Spleen (tissue), 11 donors: ENCODE data around the gene COPS9. TPM values are rescaled to one million over a fixed set of nuclear protein-coding genes. Genes with fewer than 3 reads are reported as not detected.

Experiments used
- DNase-seq: peaks from one replicate; pipeline ENCODE4 v3.0.0-alpha.2; 2020
- H3K27ac ChIP-seq, 8 donors: fragments of 200-600 bp; sonication (generic) in 7 of 8; 1 replicate in 4 of 8; 2 replicates in 4 of 8; pipeline versions ENCODE4 v1.5.0 to v1.8.0; 2016 to 2021; ENCODE audit warnings: inconsistent platforms in 4 of 8, mild to moderate bottlenecking in 4 of 8, moderate library complexity in 1 of 8
- H3K27me3 ChIP-seq, 7 donors: fragments of 200-600 bp; sonication (generic) in 6 of 7; replicated peaks in 1 of 7; 1 replicate in 4 of 7; 2 replicates in 3 of 7; pipeline versions ENCODE4 v1.5.0 to v1.8.0; 2016 to 2021; ENCODE audit warnings: inconsistent platforms in 3 of 7, mild to moderate bottlenecking in 1 of 7
- H3K36me3 ChIP-seq, 6 donors: fragments of 200-600 bp; sonication (generic) in 5 of 6; 1 replicate in 4 of 6; 2 replicates in 2 of 6; pipeline versions ENCODE4 v1.5.0 to v1.8.0; 2016 to 2021; ENCODE audit warnings: inconsistent platforms in 2 of 6
- H3K4me1 ChIP-seq, 6 donors: fragments of 200-600 bp; sonication (generic) in 5 of 6; 1 replicate in 3 of 6; 2 replicates in 3 of 6; pipeline versions ENCODE4 v1.5.0 to v1.8.0; 2016 to 2021; ENCODE audit warnings: inconsistent platforms in 3 of 6
- H3K4me3 ChIP-seq, 8 donors: fragments of 200-600 bp; sonication (generic) in 7 of 8; 1 replicate in 4 of 8; 2 replicates in 4 of 8; pipeline versions ENCODE4 v1.5.0 to v1.8.0; 2016 to 2021; ENCODE audit warnings: inconsistent platforms in 4 of 8, mild to moderate bottlenecking in 4 of 8, moderate library complexity in 2 of 8
- H3K9me3 ChIP-seq, 8 donors: fragments of 200-600 bp; sonication (generic) in 7 of 8; 1 replicate in 4 of 8; 2 replicates in 4 of 8; pipeline versions ENCODE4 v1.5.0 to v1.8.0; 2016 to 2021; ENCODE audit warnings: inconsistent platforms in 4 of 8
- CTCF ChIP-seq, 11 experiments: fragments of 200-600 bp in 7 of 11; fragments of 450-650 bp in 4 of 11; sonication (generic) in 4 of 11; IDR thresholded peaks in 8 of 11; conservative IDR thresholded peaks in 3 of 11; 1 replicate in 7 of 11; 2 replicates in 4 of 11; pipeline versions ENCODE4 v1.4.0 to v1.8.0; 2016 to 2021; ENCODE audit warnings: antibody characterized with exemption in 11 of 11, inconsistent platforms in 4 of 11, mild to moderate bottlenecking in 1 of 11
- POLR2A ChIP-seq, 3 donors: fragments of 450-650 bp; IDR thresholded peaks; one replicate each; pipeline ENCODE4 v1.5.1; 2017; ENCODE audit warnings: antibody characterized with exemption in 3 of 3, mild to moderate bottlenecking in 1 of 3
- POLR2AphosphoS5 ChIP-seq, 3 donors: sonication (generic); formaldehyde crosslinking; IDR thresholded peaks; one replicate each; pipeline ENCODE4 v1.5.1; 2017; ENCODE audit warnings: antibody characterized with exemption in 3 of 3
- WGBS, 5 donors: extraction: QIAGEN DNeasy Blood & Tissue Kit in 3 of 5; methylation state at CpG; one replicate each; pipeline versions ENCODE4 v1.1.5 to v1.1.7; 2013 to 2018; 5-methylcytosine and 5-hydroxymethylcytosine counted together
- intact Hi-C: fragments of 100-400 bp; cut with DNase I; formaldehyde crosslinking; loops from one replicate; pipeline ENCODE4 v1.15.0; 2023; ENCODE audit warnings: low total_unique reads
- polyA plus RNA-seq, 3 donors: library from polyadenylated mRNA; stranded (reverse); fragments of 200-250 nt; gene quantifications; one replicate each; pipeline ENCODE4 v1.2.1, GENCODE V29; 2013
- total RNA-seq, 7 donors: library from RNA; depleted of rRNA in 3 of 7; stranded (reverse); fragments of >200 nt in 3 of 7; fragmentation: NEBNext Ultra II Directional in 4 of 7; extraction: Animal tissue kit (Norgen Biotek cat#: 25700) in 4 of 7; gene quantifications; one replicate each; pipeline versions ENCODE4 v1.1.0 to v1.2.1, GENCODE V29; 2016 to 2021
- donor health status: healthy with polysubstance abuse.
- donor health status: DM: no; HTN: no; CAD: no; lungs with moderate emphysema.
- donor health status: DM: no; HTN: no; CAD: no.
- donor health status: Bipolar disorder and iron deficiency.
- donor health status: healthy.
- donor health status: DM: no; HTN: no; CAD: no.
- donor health status: DM: yes; HTN: yes; CAD: no.

The COPS9 gene
- total and polyA plus RNA-seq, 10 donors, result 74.7 to 441 (median 95.0) TPM

GRCh38 chr2:240142859-240143258 is 6.8 kb upstream of the COPS9 start:
- WGBS, 5 donors, result 83 to 87% (median 84%) methylated on average over 5 of the region's 5 CpGs
- no peaks in the 10 kb centered on the region for H3K9me3 ChIP-seq
- H3K36me3 ChIP-seq, result no peaks in the 10 kb centered on the region
- DNase-seq, result peak; percentile 49
- H3K4me3 ChIP-seq, result no peak overlapping the region
- intact Hi-C loops, result loop anchor here (5.0 kb wide), 1 partner anchor 81 kb away; no protein-coding TSS in a partner anchor
- no peak for TF ChIP-seq POLR2A (IDR thresholded peaks at IDR 0.05)
- TF ChIP-seq POLR2AphosphoS5 (IDR thresholded peaks at IDR 0.05), result no peak
- no peak overlapping the region for H3K27ac ChIP-seq
- H3K4me1 ChIP-seq, result peaks cover 0 to 8% (median 6%) of the 10 kb centered on the region in 6 donors
- peaks cover 0 to 45% (median 0%) of the 10 kb centered on the region in 7 donors for H3K27me3 ChIP-seq

GRCh38 chr2:240142256-240142775 is 6.2 kb upstream of the COPS9 start:
- Histone ChIP-seq H3K36me3 (no peaks in the 10 kb centered on the region), H3K27me3 (peaks cover 0 to 45% (median 0%) of the 10 kb centered on the region in 7 donors), H3K27ac (no peak overlapping the region), H3K9me3 (no peaks in the 10 kb centered on the region), H3K4me1 (peaks cover 0 to 10% (median 7%) of the 10 kb centered on the region in 6 donors), H3K4me3 (no peak overlapping the region)
- intact Hi-C loops, result loop anchor here (5.0 kb wide), 1 partner anchor 80 kb away; no protein-coding TSS in a partner anchor
- TF ChIP-seq POLR2AphosphoS5 (IDR thresholded peaks at IDR 0.05), result no peak
- TF ChIP-seq POLR2A (IDR thresholded peaks at IDR 0.05), result no peak
- TF ChIP-seq CTCF (IDR thresholded peaks at IDR 0.05 in 8 of 11, conservative IDR thresholded peaks at IDR 0.05 in 3 of 11), result no peak
- WGBS, 5 donors, result 83 to 89% (median 85%) methylated on average over 16 of the region's 16 CpGs
- DNase-seq, result peak; percentile 50

- peaks cover 4 to 16% (median 13%) of the 10 kb centered on the region in 6 donors for H3K4me1 ChIP-seq
- DNase-seq, result peak; percentile 64
- intact Hi-C loops, result loop anchor here (5.0 kb wide), 1 partner anchor 79 kb away; no protein-coding TSS in a partner anchor
- no peak overlapping the region for H3K27ac ChIP-seq
- WGBS, 5 donors, result 73 to 87% (median 82%) methylated on average over 14 of the region's 14 CpGs
- H3K9me3 ChIP-seq, result no peaks in the 10 kb centered on the region
- no peak for TF ChIP-seq POLR2A (IDR thresholded peaks at IDR 0.05)
- no peak for TF ChIP-seq CTCF (IDR thresholded peaks at IDR 0.05 in 8 of 11, conservative IDR thresholded peaks at IDR 0.05 in 3 of 11)
- no peak for TF ChIP-seq POLR2AphosphoS5 (IDR thresholded peaks at IDR 0.05)
- no peaks in the 10 kb centered on the region for H3K36me3 ChIP-seq
- peaks cover 0 to 45% (median 0%) of the 10 kb centered on the region in 7 donors for H3K27me3 ChIP-seq
- H3K4me3 ChIP-seq, result no peak overlapping the region
Observed at GRCh38 chr2:240141736-240142135, 5.6 kb upstream of the COPS9 start.

- WGBS, 5 donors, result 65 to 81% (median 77%) methylated on average over 11 of the region's 11 CpGs
- H3K27ac ChIP-seq, result no peak overlapping the region
- intact Hi-C loops, result loop anchor here (5.0 kb wide), 1 partner anchor 79 kb away; no protein-coding TSS in a partner anchor
- H3K36me3 ChIP-seq, result no peaks in the 10 kb centered on the region
- DNase-seq, result peak; percentile 61
- no peaks in the 10 kb centered on the region for H3K9me3 ChIP-seq
- TF ChIP-seq POLR2A (IDR thresholded peaks at IDR 0.05) (no peak), CTCF (IDR thresholded peaks at IDR 0.05 in 8 of 11, conservative IDR thresholded peaks at IDR 0.05 in 3 of 11) (no peak), POLR2AphosphoS5 (IDR thresholded peaks at IDR 0.05) (no peak)
- peaks cover 4 to 19% (median 15%) of the 10 kb centered on the region in 6 donors for H3K4me1 ChIP-seq
- H3K4me3 ChIP-seq, result no peak overlapping the region
- H3K27me3 ChIP-seq, result peaks cover 0 to 45% (median 0%) of the 10 kb centered on the region in 7 donors
Observed at GRCh38 chr2:240140920-240141319, 4.8 kb upstream of the COPS9 start.
